HG03135 (cell line): ENCODE results near the gene SPPL2A.

Experiments
- ATAC-seq: cut with Tn5 transposase; IDR thresholded peaks from one replicate; pipeline ENCODE4 v1.9.1; 2021; ENCODE audit warnings: mild to moderate bottlenecking, moderate library complexity; ENCODE audit not compliant: unreplicated experiment

SPPL2A gene

DNA sequence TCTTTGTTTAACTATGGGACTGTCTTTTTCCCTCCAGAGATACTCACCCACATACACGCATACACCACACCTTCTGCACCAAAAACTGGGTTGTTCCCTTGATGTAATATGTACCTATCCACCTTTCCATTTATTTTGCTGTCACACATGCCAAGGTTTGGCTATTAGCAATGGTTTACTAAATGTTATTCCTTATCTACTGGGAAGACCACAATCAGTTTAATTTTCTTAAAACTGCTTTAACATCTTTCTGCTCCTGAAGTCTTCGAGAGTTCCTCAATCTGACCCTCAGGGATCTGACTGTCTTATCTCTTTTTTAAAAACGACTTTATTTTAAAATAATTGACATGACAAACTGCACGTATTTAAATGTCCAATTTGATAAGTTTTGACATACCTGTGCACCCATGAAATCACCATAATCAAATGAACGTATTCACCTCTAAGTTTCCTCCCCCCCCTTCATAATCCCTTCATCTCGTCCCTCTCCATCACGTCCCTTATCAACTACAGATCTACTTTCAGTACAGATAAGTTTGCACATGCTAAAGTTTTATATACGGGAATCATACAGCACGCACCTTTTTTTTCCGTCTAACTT lies 78.1 kb downstream of the SPPL2A start:
- no peak for ATAC-seq

DNA sequence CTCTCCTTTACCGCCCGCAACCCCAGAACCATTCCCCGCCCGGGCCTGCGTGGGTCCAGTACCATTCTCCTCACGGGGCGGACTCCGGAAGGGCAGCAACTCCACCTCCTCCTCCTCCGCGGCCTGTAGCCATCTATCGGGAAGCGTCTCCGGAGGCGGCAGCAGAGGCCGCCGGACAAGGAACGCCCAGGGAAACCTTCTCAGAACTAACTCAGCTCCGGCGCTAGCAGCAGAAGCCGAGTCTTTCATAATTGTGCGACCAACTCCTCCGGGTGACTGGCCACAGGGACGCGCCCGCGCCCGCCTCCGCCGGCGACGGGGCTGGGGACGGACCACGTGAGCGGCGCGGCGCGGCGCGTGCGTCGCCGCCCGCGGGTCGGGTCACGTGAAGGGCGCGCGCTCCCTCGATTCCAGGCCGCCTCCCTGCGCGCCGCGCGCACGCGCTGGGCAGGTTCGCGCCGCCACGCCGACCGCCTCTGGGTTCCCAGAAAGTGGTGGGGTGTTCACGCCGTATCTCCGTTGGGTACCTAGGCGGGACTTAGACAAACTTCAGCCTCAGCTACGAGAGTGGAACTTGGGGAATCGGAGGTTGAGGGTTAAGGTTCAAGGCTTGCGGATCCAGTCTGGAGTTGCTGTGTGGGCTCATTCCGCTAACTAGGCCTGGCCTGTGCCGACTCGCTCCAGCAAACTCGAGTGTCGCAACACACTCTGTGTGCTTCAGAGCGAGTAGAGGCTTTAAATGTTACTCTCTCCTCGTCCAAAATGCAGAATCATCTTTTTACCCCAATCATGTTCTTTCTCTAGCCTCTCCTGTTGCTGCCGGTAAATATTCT lies 78.8 kb downstream of the SPPL2A start, which contains the start of gene TRPM7:
Gene TRPM7, minus strand, starts transcription at position 329 of the 833 bp plus-strand sequence. Its CDS starts 264 bp downstream, at position 65.
- ATAC-seq: peak; percentile 80

DNA sequence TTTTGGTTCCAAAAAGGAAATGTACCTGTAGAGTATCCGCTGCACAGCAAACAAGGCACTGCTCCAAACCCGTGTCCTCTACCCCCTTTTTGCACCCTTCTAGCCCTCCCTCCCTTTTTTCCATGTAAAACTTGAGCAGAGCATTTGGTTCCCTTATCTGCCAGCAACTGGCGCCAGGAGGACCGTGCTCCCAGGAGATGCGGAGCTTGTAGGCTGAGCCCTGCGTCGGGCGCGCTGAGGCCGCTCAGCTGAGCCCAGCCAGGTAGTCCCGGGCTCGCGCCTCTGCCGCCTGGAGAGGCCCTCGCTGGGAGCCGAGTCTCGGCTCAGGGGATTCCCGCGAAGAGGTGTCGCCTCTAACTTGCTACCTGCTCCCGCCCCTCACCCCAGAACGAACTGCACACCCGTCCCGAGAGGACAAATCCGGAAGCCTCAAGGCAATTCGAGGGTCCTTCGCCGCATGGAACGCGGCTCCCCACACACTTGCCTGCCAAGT lies 79.5 kb downstream of the SPPL2A start:
- peak; percentile 57 for ATAC-seq

DNA sequence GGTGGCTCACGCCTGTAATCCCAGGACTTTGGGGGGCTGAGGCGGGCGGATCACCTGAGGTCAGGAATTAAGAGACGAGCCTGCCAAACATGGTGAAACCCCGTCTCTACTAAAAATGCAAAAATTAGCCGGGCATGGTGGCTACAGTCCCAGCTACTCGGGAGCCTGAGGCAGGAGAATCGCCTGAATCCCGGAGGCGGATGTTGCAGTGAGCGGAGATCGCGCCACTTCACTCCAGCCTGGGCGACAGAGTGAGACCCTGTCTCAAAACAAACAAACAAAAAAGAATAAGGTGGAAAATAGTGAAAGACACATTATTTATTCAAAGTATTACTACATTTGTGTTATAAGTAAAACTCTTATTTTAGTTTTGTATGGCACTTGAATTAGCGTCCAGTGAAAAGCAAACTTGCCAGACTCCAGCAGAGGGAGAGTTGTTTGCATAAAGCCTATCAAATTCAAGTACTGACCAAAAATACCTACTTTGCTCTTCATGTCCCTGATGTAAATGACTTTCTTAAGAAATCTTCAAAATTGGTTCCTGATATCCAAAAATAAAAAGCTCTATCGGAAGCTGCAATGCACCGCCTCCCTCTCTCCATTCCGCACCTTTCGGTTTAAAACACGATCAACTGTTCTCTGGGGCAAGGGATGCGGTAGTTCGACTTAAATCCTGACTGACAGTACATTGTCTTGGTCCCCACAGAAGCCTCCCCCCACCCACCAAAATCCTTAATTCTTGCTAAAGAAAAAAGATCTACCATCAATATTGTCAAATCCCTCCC lies 80.1 kb downstream of the SPPL2A start:
- ATAC-seq: no peak

DNA sequence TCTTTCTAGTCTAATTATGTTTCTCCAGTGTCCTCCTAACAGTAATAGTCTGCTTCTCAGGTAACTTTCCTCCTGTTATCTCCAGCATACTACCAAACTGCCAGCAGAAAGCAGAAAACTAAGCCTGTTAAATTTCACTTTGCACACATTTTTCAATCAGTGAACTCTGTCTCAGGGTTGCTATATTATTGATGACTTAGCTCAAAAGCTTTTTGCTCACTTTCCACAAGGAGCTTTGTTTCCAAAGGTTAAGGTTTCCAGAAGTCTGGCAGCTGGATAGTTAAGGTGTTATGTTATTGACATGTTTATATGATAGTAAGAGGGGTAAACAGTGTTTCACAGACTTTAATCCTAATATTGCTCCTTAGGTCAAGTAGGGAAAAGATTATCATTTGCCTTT lies 84.0 kb downstream of the SPPL2A start:
- no peak for ATAC-seq

DNA sequence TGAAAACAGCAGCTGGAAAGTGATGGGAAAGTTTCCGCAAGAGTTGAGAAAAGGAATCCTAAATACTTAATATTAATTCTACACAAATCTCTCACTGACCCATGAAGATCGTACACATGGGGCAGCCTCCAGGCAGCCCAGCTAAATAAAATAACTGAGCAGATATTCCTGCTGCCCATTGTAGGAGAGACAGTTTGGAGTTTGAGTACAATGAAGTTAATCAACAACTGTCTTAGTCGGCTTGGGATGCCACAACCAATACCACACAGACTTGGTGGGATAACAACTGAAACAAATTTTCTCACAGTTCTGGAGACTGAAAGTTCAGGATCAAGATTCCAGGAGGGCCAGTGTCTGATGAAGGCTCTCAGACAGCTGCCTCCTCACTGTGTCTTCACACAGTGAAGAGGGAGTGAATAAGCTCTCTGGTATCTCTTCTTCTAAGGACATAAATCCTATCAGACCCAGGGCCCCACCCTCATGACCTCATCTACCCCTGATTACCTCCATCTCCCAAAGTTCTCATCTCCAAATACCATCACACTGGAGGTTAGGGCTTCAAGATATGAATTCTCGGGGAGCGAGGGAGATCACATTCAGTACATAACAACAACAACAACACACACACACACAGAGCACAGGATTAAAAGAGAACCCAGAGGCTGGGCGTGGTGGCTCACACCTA lies 88.6 kb downstream of the SPPL2A start:
- no peak for ATAC-seq

DNA sequence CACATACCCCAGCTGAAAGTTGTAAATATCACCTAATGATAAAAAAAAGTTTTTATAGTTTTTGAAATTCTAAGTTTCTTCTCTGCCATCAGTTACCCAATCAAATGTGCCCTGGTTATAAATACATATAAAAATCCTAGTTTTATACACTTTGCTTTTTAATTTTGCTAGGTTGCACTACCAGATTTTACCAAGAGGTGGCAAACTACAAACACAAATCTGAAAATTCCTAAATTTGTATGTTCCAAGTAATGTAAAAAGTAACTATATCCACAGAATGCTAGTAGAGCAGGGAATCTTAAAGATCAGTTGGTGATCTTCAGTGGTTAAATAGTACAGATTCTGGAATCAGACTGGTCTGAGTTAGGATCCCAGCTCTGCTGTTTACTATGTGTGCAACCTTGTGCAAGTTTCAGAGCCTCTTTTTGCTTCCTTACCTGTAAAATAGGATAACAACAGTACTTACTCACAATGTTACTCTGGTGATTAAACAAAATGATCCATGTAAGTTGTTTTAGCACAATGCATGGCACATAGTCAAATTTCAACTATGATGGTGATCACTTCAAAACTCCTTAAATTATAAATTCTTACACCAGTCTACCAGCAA lies 89.9 kb downstream of the SPPL2A start:
- no peak for ATAC-seq

DNA sequence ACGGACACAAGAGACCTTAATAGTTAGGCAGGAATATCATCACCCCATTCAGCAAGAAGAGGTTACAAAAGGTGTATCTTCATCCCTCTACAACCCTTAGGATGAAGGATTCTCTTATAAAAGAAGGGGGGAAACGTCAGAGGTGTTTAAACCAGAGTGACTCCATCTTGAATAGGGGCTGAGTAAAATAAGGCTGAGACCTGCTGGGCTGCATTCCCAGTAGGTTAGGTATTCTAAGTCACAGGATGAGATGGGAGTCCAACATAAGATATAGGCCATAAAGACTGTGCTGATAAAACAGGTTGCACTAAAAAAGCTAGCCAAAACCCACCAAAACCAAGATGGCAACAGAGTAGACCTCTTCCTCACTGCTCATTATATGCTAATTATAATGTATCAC lies 95.4 kb downstream of the SPPL2A start:
- no peak for ATAC-seq

DNA sequence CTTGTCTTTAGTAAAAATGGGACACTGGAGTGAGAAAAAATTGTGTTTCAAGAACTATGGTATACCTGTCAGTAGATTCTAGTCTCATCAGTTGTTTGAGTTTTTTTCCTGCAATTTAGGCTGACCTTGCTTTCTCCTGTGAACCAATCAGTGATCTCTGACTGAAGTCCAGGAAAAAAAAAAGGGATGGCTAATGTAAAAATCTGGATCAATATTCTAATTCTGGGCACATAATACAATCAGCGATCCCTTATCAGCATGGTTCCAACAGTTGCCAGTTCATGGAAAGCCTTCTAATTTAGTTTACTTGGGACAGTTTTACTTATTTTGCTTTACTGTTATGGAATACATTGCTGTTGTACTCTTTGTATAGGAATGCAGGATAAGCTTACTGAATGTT lies 95.9 kb downstream of the SPPL2A start:
- no peak for ATAC-seq

DNA sequence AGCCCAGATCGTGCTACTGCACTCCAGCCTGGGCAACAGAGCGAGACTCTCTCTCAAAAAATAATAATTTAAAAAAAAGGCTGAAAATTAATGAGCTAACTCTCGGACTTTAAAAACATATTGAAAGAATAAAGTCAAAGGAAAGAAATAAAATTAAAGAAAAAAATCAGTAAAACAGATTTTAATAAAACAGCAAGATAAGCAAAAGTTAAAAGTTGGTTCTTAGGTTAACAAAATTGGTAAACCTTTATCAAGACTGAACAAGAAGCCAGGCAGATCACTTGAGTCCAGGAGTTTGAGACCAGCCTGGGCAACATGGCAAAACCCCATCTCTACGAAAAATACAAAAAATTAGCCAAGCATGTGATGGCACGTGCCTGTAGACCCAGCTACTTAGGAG lies 99.6 kb downstream of the SPPL2A start:
- ATAC-seq: no peak

DNA sequence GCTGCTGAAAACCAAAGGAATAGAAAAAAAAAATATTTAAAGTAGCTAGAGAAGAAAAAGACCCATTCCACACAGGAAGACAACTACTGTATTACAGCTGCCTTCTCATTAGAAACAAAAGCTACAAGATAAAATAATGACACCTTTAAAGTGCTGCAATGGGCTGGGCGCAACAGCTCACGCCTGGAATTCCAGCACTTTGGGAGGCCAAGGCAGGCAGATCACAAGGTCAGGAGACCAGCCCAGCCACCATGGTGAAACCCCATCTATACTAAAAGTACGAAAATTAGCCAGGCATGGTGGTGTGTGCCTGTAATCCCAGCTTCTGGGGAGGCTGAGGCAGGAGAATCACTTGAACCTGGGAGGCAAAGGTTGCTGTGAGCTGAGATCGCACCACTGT lies 110.0 kb downstream of the SPPL2A start:
- ATAC-seq: no peak

DNA sequence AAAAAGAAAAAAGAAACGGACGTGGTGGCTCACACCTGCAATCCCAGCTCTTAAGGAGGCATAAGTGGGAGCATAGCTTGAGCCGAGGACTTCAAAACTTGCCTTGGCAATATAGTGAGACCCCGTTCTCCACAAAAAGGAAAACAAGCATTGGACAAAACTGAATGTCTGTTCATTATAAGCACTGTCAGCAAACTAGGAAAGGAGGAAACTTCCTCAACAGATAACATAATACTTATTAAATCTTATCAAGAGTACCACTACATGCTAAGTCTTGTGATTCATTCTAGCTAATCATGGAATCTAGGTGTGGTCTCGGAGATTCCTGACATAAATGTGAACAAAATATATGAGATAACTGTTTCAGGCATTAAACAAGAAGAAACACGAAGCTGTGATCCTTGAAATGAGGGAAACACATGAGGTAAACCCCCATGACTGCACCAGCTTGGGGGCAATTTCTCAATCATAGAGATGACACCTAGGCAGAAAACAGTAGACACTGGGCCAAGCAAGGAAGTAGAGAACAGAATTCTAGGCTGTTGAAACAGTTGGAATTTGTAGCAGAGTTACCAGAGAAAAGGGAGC lies 112.3 kb downstream of the SPPL2A start:
- ATAC-seq: no peak

DNA sequence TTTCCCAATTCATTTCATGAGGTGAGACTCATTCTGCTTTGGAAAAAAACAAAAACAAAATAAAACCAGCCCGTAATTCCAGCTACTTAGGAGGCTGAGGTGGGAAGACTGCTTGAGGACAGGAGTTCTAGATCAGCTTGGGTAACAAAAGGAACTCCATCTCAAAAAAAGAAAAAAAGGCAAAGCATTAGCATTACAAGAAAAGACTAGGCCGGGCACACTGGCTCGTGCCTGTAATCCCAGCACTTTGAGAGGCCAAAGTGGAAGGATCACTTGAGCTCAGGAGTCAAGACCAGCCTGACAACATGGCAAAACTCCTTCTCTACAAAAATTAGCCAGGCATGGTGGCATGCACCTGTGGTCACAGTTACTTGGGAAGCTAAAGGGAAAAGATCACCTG lies 112.8 kb downstream of the SPPL2A start:
- no peak for ATAC-seq
